C4-2B (cell line): ENCODE data around the gene PACRG.

Source experiments
- H3K27ac ChIP-seq: fragments of 450-650 bp; 2 replicates; pipeline ENCODE4 v1.5.1; 2017
- ZFX ChIP-seq: fragments of 450-650 bp; IDR thresholded peaks from 2 replicates; pipeline ENCODE4 v1.6.1; 2017
- TF ChIP-seq, protein P1 (sequence below): fragments of 450-650 bp; conservative IDR thresholded peaks from 2 replicates; pipeline ENCODE4 v1.5.1; 2017; ENCODE audit warnings: mild to moderate bottlenecking

Gene PACRG

GRCh38 chr6:163298079-163298830, 570.5 kb downstream of the PACRG start:
- H3K27ac ChIP-seq, result no peak overlapping the region
- no peak for TF ChIP-seq ZFX
- TF ChIP-seq, protein P1, sequence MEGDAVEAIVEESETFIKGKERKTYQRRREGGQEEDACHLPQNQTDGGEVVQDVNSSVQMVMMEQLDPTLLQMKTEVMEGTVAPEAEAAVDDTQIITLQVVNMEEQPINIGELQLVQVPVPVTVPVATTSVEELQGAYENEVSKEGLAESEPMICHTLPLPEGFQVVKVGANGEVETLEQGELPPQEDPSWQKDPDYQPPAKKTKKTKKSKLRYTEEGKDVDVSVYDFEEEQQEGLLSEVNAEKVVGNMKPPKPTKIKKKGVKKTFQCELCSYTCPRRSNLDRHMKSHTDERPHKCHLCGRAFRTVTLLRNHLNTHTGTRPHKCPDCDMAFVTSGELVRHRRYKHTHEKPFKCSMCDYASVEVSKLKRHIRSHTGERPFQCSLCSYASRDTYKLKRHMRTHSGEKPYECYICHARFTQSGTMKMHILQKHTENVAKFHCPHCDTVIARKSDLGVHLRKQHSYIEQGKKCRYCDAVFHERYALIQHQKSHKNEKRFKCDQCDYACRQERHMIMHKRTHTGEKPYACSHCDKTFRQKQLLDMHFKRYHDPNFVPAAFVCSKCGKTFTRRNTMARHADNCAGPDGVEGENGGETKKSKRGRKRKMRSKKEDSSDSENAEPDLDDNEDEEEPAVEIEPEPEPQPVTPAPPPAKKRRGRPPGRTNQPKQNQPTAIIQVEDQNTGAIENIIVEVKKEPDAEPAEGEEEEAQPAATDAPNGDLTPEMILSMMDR, result no peak

DNA sequence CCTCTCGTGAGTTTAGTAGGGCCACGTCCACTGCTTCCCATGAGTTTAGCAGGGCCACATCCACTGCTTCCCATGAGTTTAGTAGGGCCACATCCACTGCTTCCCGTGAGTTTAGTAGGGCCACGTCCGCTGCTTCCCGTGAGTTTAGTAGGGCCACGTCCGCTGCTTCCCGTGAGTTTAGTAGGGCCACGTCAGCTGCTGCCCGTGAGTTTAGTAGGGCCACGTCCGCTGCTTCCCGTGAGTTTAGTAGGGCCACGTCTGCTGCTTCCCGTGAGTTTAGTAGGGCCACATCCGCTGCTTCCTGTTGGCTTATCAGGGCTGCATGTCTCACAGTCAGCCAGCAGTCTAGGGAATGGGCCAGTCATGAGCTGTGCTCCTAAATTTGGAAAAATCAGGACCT, 573.1 kb downstream of the PACRG start:
- TF ChIP-seq ZFX, result no peak
- TF ChIP-seq, protein P1, result no peak
- no peak overlapping the region for H3K27ac ChIP-seq

- TF ChIP-seq, protein P1, result no peak
- TF ChIP-seq ZFX, result no peak
- H3K27ac ChIP-seq, result no peak overlapping the region
Observed at GRCh38 chr6:163301726-163302635, 574.2 kb downstream of the PACRG start.

GRCh38 chr6:163302747-163303146, 575.0 kb downstream of the PACRG start:
- no peak for TF ChIP-seq ZFX
- no peak overlapping the region for H3K27ac ChIP-seq

DNA sequence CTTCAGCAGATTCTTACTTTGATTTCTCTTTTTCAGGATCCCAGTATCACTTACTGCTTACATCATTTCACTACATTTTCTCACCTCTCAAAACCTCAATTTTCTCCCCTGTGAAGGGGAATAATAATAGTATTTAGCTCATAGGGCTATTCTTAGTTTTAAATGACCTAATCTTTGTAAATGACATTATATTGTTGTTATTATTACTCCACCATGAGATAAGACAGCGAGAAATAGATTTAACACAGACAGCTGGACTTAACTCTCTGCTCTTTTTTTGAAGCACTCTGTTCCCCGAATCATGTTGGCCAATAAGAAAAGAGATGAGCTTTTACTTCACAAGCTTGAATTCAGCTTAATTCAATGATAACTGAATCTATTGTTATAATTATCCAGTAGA, 578.2 kb downstream of the PACRG start:
- H3K27ac ChIP-seq, result no peak overlapping the region
- TF ChIP-seq ZFX, result no peak
- TF ChIP-seq, protein P1, result no peak

GRCh38 chr6:163308629-163309440, 581.1 kb downstream of the PACRG start:
- no peak overlapping the region for H3K27ac ChIP-seq
- TF ChIP-seq ZFX, result no peak
- TF ChIP-seq, protein P1, result no peak

DNA sequence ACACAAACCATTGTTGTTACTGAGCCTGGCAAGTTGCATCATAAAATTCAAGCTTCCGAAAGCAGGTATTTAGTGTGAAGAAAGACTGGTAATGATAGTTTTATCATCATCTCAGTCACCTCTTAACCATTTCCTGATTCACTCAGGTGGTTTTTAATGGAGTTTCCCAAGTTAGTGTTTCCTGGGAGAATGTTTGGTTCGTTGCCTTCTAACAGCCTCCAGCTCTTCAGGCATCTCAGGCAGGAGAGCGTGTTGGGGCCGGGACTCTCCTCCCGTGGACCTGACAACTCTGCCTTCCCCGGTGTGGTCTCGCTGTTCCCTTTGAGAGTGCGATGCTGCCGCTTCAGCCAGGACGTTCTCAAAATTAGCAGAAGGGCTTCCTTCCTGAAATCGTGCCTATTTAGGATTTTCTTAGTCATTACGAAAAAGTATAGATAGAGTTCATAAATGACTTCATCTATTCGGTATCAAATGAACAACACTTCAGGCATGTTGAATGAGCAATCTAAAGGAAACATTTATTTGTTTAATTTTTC, 581.8 kb downstream of the PACRG start:
- TF ChIP-seq, protein P1, result no peak
- TF ChIP-seq ZFX, result no peak
- no peak overlapping the region for H3K27ac ChIP-seq
